B cell (primary cell): ENCODE measurements around the gene MLXIP. TPM values are rescaled to one million over a fixed set of nuclear protein-coding genes. Genes with fewer than 3 reads are reported as not detected.

ENCODE experiments used
- ATAC-seq: fragments of 200-7000 bp; cut with Tn5 transposase; one replicate; pipeline ENCODE4 v1.10.0; 2021; ENCODE audit warnings: low read depth, mild to moderate bottlenecking, moderate number of reproducible peaks, moderate library complexity
- CTCF ChIA-PET: fragments of 350-600 bp; sonication (Branson Sonifier 250); formaldehyde crosslinking; loops from one replicate; lab custom pipeline; 2021; ENCODE audit warnings: antibody characterized with exemption, inconsistent platforms; lab: Charles Lee
- POLR2A ChIA-PET: fragments of 350-600 bp; sonication (Branson Sonifier 250); formaldehyde crosslinking; loops from one replicate; lab custom pipeline; 2021; ENCODE audit warnings: antibody characterized with exemption; lab: Charles Lee
- DNase-seq: peaks from one replicate; pipeline ENCODE4 v3.0.0; 2013
- H2AFZ ChIP-seq: 2 replicates; pipeline ENCODE4 v1.6.1; 2012; ENCODE audit warnings: mild to moderate bottlenecking, low read depth, low read length; ENCODE audit not compliant: insufficient read depth, poor library complexity, severe bottlenecking
- H3K27ac ChIP-seq, 2 donors: 1 replicate in 1 of 2; 2 replicates in 1 of 2; pipeline ENCODE4 v1.5.1; 2012 to 2013; ENCODE audit warnings: low read length in 2 of 2, mild to moderate bottlenecking in 2 of 2, moderate library complexity in 1 of 2
- H3K27me3 ChIP-seq, 4 experiments: fragments of 200-600 bp in 1 of 4; sonication (generic) in 1 of 4; replicated peaks in 1 of 4; 1 replicate in 2 of 4; 2 replicates in 2 of 4; pipeline versions ENCODE4 v1.6.1 to v1.7.0; 2013 to 2016; ENCODE audit warnings: low read length in 3 of 4, mild to moderate bottlenecking in 2 of 4, mixed read lengths in 1 of 4, moderate library complexity in 1 of 4; ENCODE audit not compliant: insufficient read depth in 4 of 4, control insufficient read depth in 3 of 4; ENCODE audit errors: control extremely low read depth in 1 of 4
- H3K36me3 ChIP-seq, 2 experiments: replicated peaks in 1 of 2; 1 replicate in 1 of 2; 2 replicates in 1 of 2; pipeline versions ENCODE4 v1.6.1 to v1.7.1; 2013; ENCODE audit warnings: low read length in 1 of 2; ENCODE audit not compliant: insufficient read depth in 2 of 2, control insufficient read depth in 1 of 2; ENCODE audit errors: control extremely low read depth in 1 of 2, extremely low read depth in 1 of 2
- H3K4me1 ChIP-seq, 2 donors: fragments of 200-600 bp in 1 of 2; sonication (generic) in 1 of 2; 1 replicate in 1 of 2; 2 replicates in 1 of 2; pipeline versions ENCODE4 v1.5.1 to v1.6.1; 2013 to 2017; ENCODE audit warnings: low read length in 2 of 2; ENCODE audit not compliant: control insufficient read depth in 2 of 2, insufficient read depth in 2 of 2
- H3K4me2 ChIP-seq: replicated peaks from 2 replicates; pipeline ENCODE3; 2012; ENCODE audit warnings: mild to moderate bottlenecking, low read depth, low read length; ENCODE audit not compliant: poor library complexity, severe bottlenecking
- H3K4me3 ChIP-seq, 5 experiments: fragments of 200-600 bp in 1 of 5; sonication (generic) in 1 of 5; 1 replicate in 3 of 5; 2 replicates in 2 of 5; pipeline versions ENCODE4 v1.5.1 to v1.7.0; 2011 to 2016; ENCODE audit warnings: low read length in 4 of 5, mild to moderate bottlenecking in 4 of 5, low read depth in 2 of 5, control low read depth in 1 of 5, moderate library complexity in 1 of 5; ENCODE audit not compliant: insufficient read depth in 1 of 5; ENCODE audit errors: control extremely low read depth in 1 of 5, extremely low read depth in 1 of 5
- H3K79me2 ChIP-seq: fragments of 200-600 bp; sonication (generic); one replicate; pipeline ENCODE4 v1.6.0; 2016; ENCODE audit warnings: low read length; ENCODE audit not compliant: control insufficient read depth, insufficient read depth
- H3K9ac ChIP-seq: fragments of 200-600 bp; sonication (generic); 2 replicates; pipeline ENCODE4 v1.6.1; 2017; ENCODE audit warnings: mild to moderate bottlenecking, low read length, moderate library complexity
- H3K9me3 ChIP-seq, 3 donors: one replicate each; pipeline versions ENCODE4 v1.6.1 to v1.7.1; 2013; ENCODE audit warnings: low read length in 2 of 3; ENCODE audit not compliant: control insufficient read depth in 2 of 3, insufficient read depth in 1 of 3; ENCODE audit errors: control extremely low read depth in 1 of 3
- H4K20me1 ChIP-seq: 2 replicates; pipeline ENCODE4 v1.6.0; 2012; ENCODE audit warnings: mild to moderate bottlenecking, low read length; ENCODE audit not compliant: insufficient read depth, control insufficient read depth, poor library complexity, severe bottlenecking
- H3K27ac Mint-ChIP-seq: one replicate; pipeline ENCODE4 v1.8.0; 2021; ENCODE audit warnings: mixed read lengths
- H3K27me3 Mint-ChIP-seq: one replicate; pipeline ENCODE4 v1.8.0; 2021; ENCODE audit warnings: mixed read lengths
- H3K4me1 Mint-ChIP-seq: one replicate; pipeline ENCODE4 v1.8.0; 2021; ENCODE audit warnings: mixed read lengths
- H3K4me3 Mint-ChIP-seq: one replicate; pipeline ENCODE4 v1.8.0; 2021; ENCODE audit warnings: mixed read lengths
- H3K9me3 Mint-ChIP-seq: one replicate; pipeline ENCODE4 v1.8.0; 2022; ENCODE audit warnings: mixed read lengths; ENCODE audit not compliant: insufficient read depth
- CTCF ChIP-seq: fragments of 200-600 bp; IDR thresholded peaks from one replicate; pipeline ENCODE4 v1.8.0; 2022; ENCODE audit warnings: antibody characterized with exemption, mild to moderate bottlenecking
- EZH2 ChIP-seq: IDR thresholded peaks from 2 replicates; pipeline ENCODE4 v1.6.1; 2012; ENCODE audit warnings: borderline replicate concordance, low read depth, mild to moderate bottlenecking, moderate library complexity, low read length; ENCODE audit not compliant: insufficient read depth, poor library complexity, severe bottlenecking
- WGBS: methylation state at CpG from one replicate; pipeline ENCODE4 v1.1.5; 2013; ENCODE audit warnings: missing lambda C conversion rate; ENCODE audit not compliant: insufficient coverage; 5-methylcytosine and 5-hydroxymethylcytosine counted together
- intact Hi-C: fragments of 100-400 bp; cut with micrococcal nuclease; formaldehyde crosslinking; loops from one replicate; pipeline ENCODE4 v1.10.0; 2022
- polyA plus RNA-seq: library from polyadenylated mRNA; depleted of rRNA; stranded (reverse); fragments of >200 nt; gene quantifications from 2 replicates; pipeline ENCODE4 v1.2.3, GENCODE V29; 2012
- total RNA-seq, 2 donors: library from RNA; stranded (reverse); fragments of 120-200 nt in 1 of 2; gene quantifications; 1 replicate in 1 of 2; 2 replicates in 1 of 2; pipeline versions ENCODE4 v1.2.3 to v1.2.4, GENCODE V29; 2013 to 2022

MLXIP gene
- total and polyA plus RNA-seq, 2 donors (not counting 1 experiment from before 2014, with no cell fraction given), result 28.1 to 91.2 TPM

- Histone ChIP-seq H3K27me3 (peaks cover 0 to 3% (median 0%) of the 10 kb centered on the region in 4 experiments), H3K9ac (peak overlapping the region; percentile 68), H3K4me2 (peak overlapping the region; percentile 95), H3K36me3 (no peaks in the 10 kb centered on the region), H3K9me3 (peaks cover 0 to 6% (median 0%) of the 10 kb centered on the region in 3 donors), H3K79me2 (no peaks in the 10 kb centered on the region), H3K4me1 (peaks cover 15 to 22% of the 10 kb centered on the region in 2 donors), H3K27ac (no peak overlapping the region), H2AFZ (peak overlapping the region; percentile 75), H4K20me1 (no peaks in the 10 kb centered on the region), H3K4me3 (peak overlapping the region in 3 of 5 experiments; percentile 52 to 62 (median 62))
- Mint-ChIP-seq H3K27ac (no peak overlapping the region), H3K27me3 (peaks cover 13% of the 10 kb centered on the region), H3K4me3 (peak overlapping the region; percentile 89), H3K9me3 (no peaks in the 10 kb centered on the region), H3K4me1 (peaks cover 18% of the 10 kb centered on the region)
- ATAC-seq (no peak), DNase-seq (no peak)
- intact Hi-C loops, result no loop called here
- ChIA-PET POLR2A (interaction anchor here (1.3 kb wide), 1 partner anchor 42 kb away, joined by 3 read pairs; the partner anchor contains the start of gene DIABLO), CTCF (no interaction called here)
- WGBS, result 81% methylated on average over 9 of the region's 10 CpGs
- no peak for TF ChIP-seq CTCF
- TF ChIP-seq EZH2, result no peak
Observed at GRCh38 chr12:122183588-122183940, 105.0 kb downstream of the MLXIP start.

- CTCF ChIA-PET, result no interaction called here
- H3K9ac ChIP-seq, result no peak overlapping the region
Observed at GRCh38 chr12:122184517-122184916, 106.0 kb downstream of the MLXIP start.

More at GRCh38 chr12:122184517-122184916, 106.0 kb downstream of the MLXIP start:
- intact Hi-C loops, result no loop called here
- Mint-ChIP-seq H3K4me3 (peak overlapping the region; percentile 76), H3K27ac (peak overlapping the region; percentile 72), H3K27me3 (peaks cover 4% of the 10 kb centered on the region), H3K9me3 (no peaks in the 10 kb centered on the region), H3K4me1 (peaks cover 18% of the 10 kb centered on the region)
- Histone ChIP-seq H3K79me2 (no peaks in the 10 kb centered on the region), H3K27ac (no peak overlapping the region), H3K4me3 (no peak overlapping the region), H2AFZ (peak overlapping the region; percentile 34), H3K9me3 (peaks cover 0 to 6% (median 0%) of the 10 kb centered on the region in 3 donors), H3K4me2 (peak overlapping the region; percentile 61), H3K36me3 (no peaks in the 10 kb centered on the region), H3K27me3 (peaks cover 0 to 3% (median 0%) of the 10 kb centered on the region in 4 experiments), H4K20me1 (no peaks in the 10 kb centered on the region), H3K4me1 (peaks cover 15 to 22% of the 10 kb centered on the region in 2 donors)
- POLR2A ChIA-PET, result no interaction called here
- peak; percentile 54 for DNase-seq
- no peak for TF ChIP-seq CTCF
- no peak for TF ChIP-seq EZH2
- WGBS, result 28% methylated on average over 10 of the region's 18 CpGs
- ATAC-seq, result peak; percentile 63
